ENCODE measurements around the gene DCBLD1.

Gene DCBLD1

GRCh38 chr6:117448732-117449485, 33.6 kb upstream of the DCBLD1 start:
- H3K9ac ChIP-seq (ENCODE audit: low read depth, low read length, poor library complexity, severe bottlenecking), result no peak overlapping the region
- no peak for TF ChIP-seq EZH2phosphoT487 (IDR thresholded peaks at IDR 0.05; ENCODE audit: borderline replicate concordance)
- no peak for TF ChIP-seq CTCF (conservative IDR thresholded peaks at IDR 0.05; ENCODE audit: low read length)
- H3K36me3 ChIP-seq (ENCODE audit: insufficient read depth, low read length), result no peaks in the 10 kb centered on the region
- H3K79me2 ChIP-seq (ENCODE audit: insufficient read depth, low read length), result no peaks in the 10 kb centered on the region
- no peaks in the 10 kb centered on the region for H3K4me1 ChIP-seq (ENCODE audit: insufficient read depth, low read length, poor library complexity, severe bottlenecking)
- H3K4me3 ChIP-seq (ENCODE audit: low read length, poor library complexity, severe bottlenecking), result no peak overlapping the region
- H3F3A ChIP-seq (ENCODE audit: low read depth), result no peaks in the 10 kb centered on the region
- no peaks in the 10 kb centered on the region for H4K20me1 ChIP-seq (ENCODE audit: insufficient read depth, low read length, poor library complexity, severe bottlenecking)
- no peak overlapping the region for H3K4me2 ChIP-seq (ENCODE audit: low read depth, low read length, poor library complexity, severe bottlenecking)
- no peaks in the 10 kb centered on the region for H3K27me3 ChIP-seq (ENCODE audit: insufficient read depth, low read length, poor library complexity, severe bottlenecking)
- H3K9me3 ChIP-seq (ENCODE audit: insufficient read depth, low read depth, low read length), result no peaks in the 10 kb centered on the region
- H3K9me2 ChIP-seq (replicated peaks; ENCODE audit: low read depth, low read length), result no peaks in the 10 kb centered on the region
- no peak overlapping the region for H2AFZ ChIP-seq (ENCODE audit: low read length)

- H3F3A ChIP-seq (ENCODE audit: low read depth), result no peaks in the 10 kb centered on the region
- no peaks in the 10 kb centered on the region for H3K27me3 ChIP-seq (ENCODE audit: insufficient read depth, low read length, poor library complexity, severe bottlenecking)
- no peaks in the 10 kb centered on the region for H3K79me2 ChIP-seq (ENCODE audit: insufficient read depth, low read length)
- H3K36me3 ChIP-seq (ENCODE audit: insufficient read depth, low read length), result no peaks in the 10 kb centered on the region
- H2AFZ ChIP-seq (ENCODE audit: low read length), result peak overlapping the region; percentile 18; the same call in 1 of the 2 replicates
- H3K9me3 ChIP-seq (ENCODE audit: insufficient read depth, low read depth, low read length), result no peaks in the 10 kb centered on the region
- H3K9me2 ChIP-seq (replicated peaks; ENCODE audit: low read depth, low read length), result no peaks in the 10 kb centered on the region
- H3K9ac ChIP-seq (ENCODE audit: low read depth, low read length, poor library complexity, severe bottlenecking), result no peak overlapping the region
- H4K20me1 ChIP-seq (ENCODE audit: insufficient read depth, low read length, poor library complexity, severe bottlenecking), result no peaks in the 10 kb centered on the region
- no peak overlapping the region for H3K4me2 ChIP-seq (ENCODE audit: low read depth, low read length, poor library complexity, severe bottlenecking)
- no peaks in the 10 kb centered on the region for H3K4me1 ChIP-seq (ENCODE audit: insufficient read depth, low read length, poor library complexity, severe bottlenecking)
- TF ChIP-seq EZH2phosphoT487 (IDR thresholded peaks at IDR 0.05; ENCODE audit: borderline replicate concordance), result no peak
- peak; percentile 87 for TF ChIP-seq CTCF (conservative IDR thresholded peaks at IDR 0.05; ENCODE audit: low read length)
- no peak overlapping the region for H3K4me3 ChIP-seq (ENCODE audit: low read length, poor library complexity, severe bottlenecking)
Observed at GRCh38 chr6:117449549-117450439, 32.7 kb upstream of the DCBLD1 start.

GRCh38 chr6:117451671-117452070, 30.8 kb upstream of the DCBLD1 start:
- H2AFZ ChIP-seq (ENCODE audit: low read length), result no peak overlapping the region
- H3K9ac ChIP-seq (ENCODE audit: low read depth, low read length, poor library complexity, severe bottlenecking), result no peak overlapping the region
- H3K4me1 ChIP-seq (ENCODE audit: insufficient read depth, low read length, poor library complexity, severe bottlenecking), result no peaks in the 10 kb centered on the region
- no peaks in the 10 kb centered on the region for H4K20me1 ChIP-seq (ENCODE audit: insufficient read depth, low read length, poor library complexity, severe bottlenecking)
- no peaks in the 10 kb centered on the region for H3K79me2 ChIP-seq (ENCODE audit: insufficient read depth, low read length)
- no peaks in the 10 kb centered on the region for H3K9me2 ChIP-seq (replicated peaks; ENCODE audit: low read depth, low read length)
- H3K4me2 ChIP-seq (ENCODE audit: low read depth, low read length, poor library complexity, severe bottlenecking), result no peak overlapping the region
- no peak overlapping the region for H3K4me3 ChIP-seq (ENCODE audit: low read length, poor library complexity, severe bottlenecking)
- no peaks in the 10 kb centered on the region for H3K36me3 ChIP-seq (ENCODE audit: insufficient read depth, low read length)
- H3K27me3 ChIP-seq (ENCODE audit: insufficient read depth, low read length, poor library complexity, severe bottlenecking), result no peaks in the 10 kb centered on the region
- TF ChIP-seq CTCF (conservative IDR thresholded peaks at IDR 0.05; ENCODE audit: low read length), result no peak
- no peak for TF ChIP-seq EZH2phosphoT487 (IDR thresholded peaks at IDR 0.05; ENCODE audit: borderline replicate concordance)
- no peaks in the 10 kb centered on the region for H3K9me3 ChIP-seq (ENCODE audit: insufficient read depth, low read depth, low read length)
- H3F3A ChIP-seq (ENCODE audit: low read depth), result no peaks in the 10 kb centered on the region

Data from Loucy (cell line).